ENCODE results near the gene SAP130. TPM values are rescaled to one million over a fixed set of nuclear protein-coding genes. Genes with fewer than 3 reads are reported as not detected.

SAP130 gene
- total RNA-seq, 4 donors from 2014 or later, result 8.9 to 44.0 (median 11.7) TPM

GRCh38 chr2:127961729-127962128, 66.1 kb downstream of the SAP130 start:
- WGBS, 2 donors, result 92 to 94% methylated on average over 5 of the region's 5 CpGs
- TF ChIP-seq POLR2A (IDR thresholded peaks at IDR 0.05) (no peak), CTCF (IDR thresholded peaks at IDR 0.05) (no peak)
- no peak for DNase-seq (ENCODE audit: low spot score in 2 of 2)
- no peak overlapping the region for H3K4me3 ChIP-seq (ENCODE audit: low read depth, poor library complexity, severe bottlenecking)
- intact Hi-C loops (cut with DNase I; ENCODE audit: low total_unique reads), result no loop called here

DNA sequence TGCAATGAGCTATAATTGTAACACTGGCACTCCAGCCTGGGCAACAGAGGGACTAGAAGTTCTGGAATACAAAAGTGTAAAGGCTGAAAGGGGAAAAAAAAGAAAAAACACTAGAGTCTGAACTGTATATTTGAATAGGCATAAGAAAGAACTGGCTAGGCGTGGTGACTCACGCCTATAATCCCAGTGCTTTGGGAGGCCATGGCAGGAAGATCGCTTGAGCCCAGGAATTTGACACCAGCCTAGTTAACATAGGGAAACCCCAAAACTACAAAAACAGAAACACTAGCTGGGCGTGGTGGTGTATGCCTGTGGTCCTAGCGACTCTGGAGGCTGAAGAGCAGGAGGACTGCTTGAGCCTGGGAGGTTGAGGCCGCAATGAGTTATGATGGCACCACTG, 70.6 kb downstream of the SAP130 start:
- WGBS, 2 donors, result 94 to 97% methylated on average over 6 of the region's 6 CpGs
- intact Hi-C loops (cut with DNase I; ENCODE audit: low total_unique reads), result no loop called here
- no peak overlapping the region for H3K4me3 ChIP-seq (ENCODE audit: low read depth, poor library complexity, severe bottlenecking)
- no peak for DNase-seq (ENCODE audit: low spot score in 2 of 2)
- TF ChIP-seq CTCF (IDR thresholded peaks at IDR 0.05) (no peak), POLR2A (IDR thresholded peaks at IDR 0.05) (no peak)

- intact Hi-C loops (cut with DNase I; ENCODE audit: low total_unique reads), result no loop called here
- TF ChIP-seq CTCF (IDR thresholded peaks at IDR 0.05) (no peak), POLR2A (IDR thresholded peaks at IDR 0.05) (no peak)
- no peak overlapping the region for H3K4me3 ChIP-seq (ENCODE audit: low read depth, poor library complexity, severe bottlenecking)
- DNase-seq (ENCODE audit: low spot score in 2 of 2), result no peak
- WGBS, 2 donors, result 91 to 92% methylated on average over 8 of the region's 8 CpGs
These were observed 73.0 kb downstream of the SAP130 start for GRCh38 chr2:127954857-127955256.

- WGBS, 2 donors, result 89 to 94% methylated on average over 2 of the region's 2 CpGs
- no peak for DNase-seq (ENCODE audit: low spot score in 2 of 2)
- intact Hi-C loops (cut with DNase I; ENCODE audit: low total_unique reads), result no loop called here
- no peak overlapping the region for H3K4me3 ChIP-seq (ENCODE audit: low read depth, poor library complexity, severe bottlenecking)
- TF ChIP-seq CTCF (IDR thresholded peaks at IDR 0.05) (no peak), POLR2A (IDR thresholded peaks at IDR 0.05) (no peak)
These were observed 74.0 kb downstream of the SAP130 start for GRCh38 chr2:127953849-127954248.

DNA sequence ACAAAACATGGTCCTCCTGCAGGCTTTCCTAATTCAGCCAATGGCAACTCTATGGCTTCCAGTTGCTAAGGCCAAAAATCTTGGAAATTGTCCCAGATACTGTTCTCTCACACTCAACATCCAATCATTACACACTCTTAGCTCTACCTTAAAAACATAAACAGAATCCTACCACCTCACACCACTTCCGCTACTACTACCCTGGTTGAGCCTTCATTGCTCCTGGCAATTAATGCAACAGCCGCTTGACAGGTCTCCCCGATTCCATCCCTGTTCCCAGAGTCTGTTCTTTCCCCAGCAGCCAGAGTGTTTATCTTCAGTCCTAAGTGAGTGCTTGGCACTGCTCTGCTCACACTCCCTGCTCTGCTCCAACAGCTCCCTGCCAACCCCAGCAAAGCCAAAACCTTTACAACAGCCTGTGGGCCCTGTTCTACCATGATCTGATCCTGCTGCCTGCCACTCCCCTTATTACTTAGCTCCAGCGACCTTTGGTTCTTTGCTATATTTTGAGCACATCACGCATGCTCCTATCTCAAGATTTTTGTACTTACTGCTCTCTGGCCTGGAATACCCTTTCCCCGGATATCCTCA, 74.6 kb downstream of the SAP130 start:
- H3K4me3 ChIP-seq (ENCODE audit: low read depth, poor library complexity, severe bottlenecking), result no peak overlapping the region
- intact Hi-C loops (cut with DNase I; ENCODE audit: low total_unique reads), result no loop called here
- no peak for TF ChIP-seq POLR2A (IDR thresholded peaks at IDR 0.05)
- TF ChIP-seq CTCF (IDR thresholded peaks at IDR 0.05), result no peak
- WGBS, 2 donors, result 62 to 66% methylated on average over 6 of the region's 6 CpGs
- DNase-seq (ENCODE audit: low spot score in 2 of 2), result no peak

DNA sequence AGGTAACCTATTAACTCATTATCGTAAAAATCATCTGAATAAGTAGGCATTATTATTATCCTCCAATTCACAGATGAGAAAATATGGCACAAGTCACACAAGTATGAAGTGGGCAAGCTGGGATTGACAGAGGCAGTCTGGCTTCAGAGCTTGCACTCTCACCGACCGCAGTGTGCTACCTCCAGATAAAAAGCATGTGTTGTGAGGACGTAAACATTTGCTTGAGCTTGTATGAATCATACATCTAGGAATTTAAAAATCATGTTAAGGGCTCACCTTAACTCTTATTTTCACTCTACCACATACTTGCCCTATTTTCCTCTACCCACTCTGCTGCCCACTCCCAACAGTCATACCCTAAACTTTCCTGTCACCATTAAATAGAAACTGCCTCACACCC, 76.8 kb downstream of the SAP130 start:
- TF ChIP-seq CTCF (IDR thresholded peaks at IDR 0.05), result no peak
- TF ChIP-seq POLR2A (IDR thresholded peaks at IDR 0.05), result no peak
- H3K4me3 ChIP-seq (ENCODE audit: low read depth, poor library complexity, severe bottlenecking), result no peak overlapping the region
- 90 to 96% methylated on average over 4 of the region's 4 CpGs for WGBS, 2 donors
- intact Hi-C loops (cut with DNase I; ENCODE audit: low total_unique reads), result no loop called here
- DNase-seq (ENCODE audit: low spot score in 2 of 2), result no peak

Data from lower leg skin (tissue), 4 donors.